ENCODE results near the gene JAG2.

The JAG2 gene

GRCh38 chr14:105178868-105179140 lies 10.2 kb upstream of the JAG2 start:
- Histone ChIP-seq H3K27ac (ENCODE audit: low read depth, low read length, poor library complexity, severe bottlenecking) (no peak overlapping the region), H3K27me3 (ENCODE audit: insufficient read depth, low read length) (peaks cover 10% of the 10 kb centered on the region; the same call in 1 of the 2 replicates), H3K36me3 (ENCODE audit: insufficient read depth, low read length) (no peaks in the 10 kb centered on the region), H3F3A (ENCODE audit: insufficient read depth, low read length) (no peaks in the 10 kb centered on the region), H3K4me3 (ENCODE audit: low read depth, low read length, poor library complexity, severe bottlenecking) (no peak overlapping the region), H3K4me2 (ENCODE audit: low read length) (no peak overlapping the region), H2AFZ (ENCODE audit: low read length) (no peak overlapping the region), H4K20me1 (ENCODE audit: insufficient read depth, low read length) (no peaks in the 10 kb centered on the region), H3K9me3 (ENCODE audit: low read length) (no peaks in the 10 kb centered on the region), H3K4me1 (ENCODE audit: insufficient read depth, low read length, severe bottlenecking) (peaks cover 18% of the 10 kb centered on the region), H3K9me2 (ENCODE audit: low read depth, low read length) (no peaks in the 10 kb centered on the region), H3K79me2 (ENCODE audit: insufficient read depth, low read length) (no peaks in the 10 kb centered on the region), H3K9ac (ENCODE audit: low read length) (no peak overlapping the region)
- TF ChIP-seq CTCF (IDR thresholded peaks at IDR 0.05; ENCODE audit: low read length): no peak
- TF ChIP-seq EZH2 (IDR thresholded peaks at IDR 0.05; ENCODE audit: borderline replicate concordance, low read length): no peak

- H3K4me2 ChIP-seq (ENCODE audit: low read length): no peak overlapping the region
- H3K9ac ChIP-seq (ENCODE audit: low read length): no peak overlapping the region
- peaks cover 10% of the 10 kb centered on the region; the same call in 1 of the 2 replicates for H3K27me3 ChIP-seq (ENCODE audit: insufficient read depth, low read length)
- no peaks in the 10 kb centered on the region for H3K9me2 ChIP-seq (ENCODE audit: low read depth, low read length)
- no peaks in the 10 kb centered on the region for H4K20me1 ChIP-seq (ENCODE audit: insufficient read depth, low read length)
- H3K27ac ChIP-seq (ENCODE audit: low read depth, low read length, poor library complexity, severe bottlenecking): no peak overlapping the region
- H3K4me3 ChIP-seq (ENCODE audit: low read depth, low read length, poor library complexity, severe bottlenecking): no peak overlapping the region
- H3K9me3 ChIP-seq (ENCODE audit: low read length): no peaks in the 10 kb centered on the region
- no peak overlapping the region for H2AFZ ChIP-seq (ENCODE audit: low read length)
- TF ChIP-seq EZH2 (IDR thresholded peaks at IDR 0.05; ENCODE audit: borderline replicate concordance, low read length): no peak
- peak; percentile 25; the same call in 1 of the 2 replicates for TF ChIP-seq CTCF (IDR thresholded peaks at IDR 0.05; ENCODE audit: low read length)
- peaks cover 18% of the 10 kb centered on the region for H3K4me1 ChIP-seq (ENCODE audit: insufficient read depth, low read length, severe bottlenecking)
- H3F3A ChIP-seq (ENCODE audit: insufficient read depth, low read length): no peaks in the 10 kb centered on the region
- no peaks in the 10 kb centered on the region for H3K79me2 ChIP-seq (ENCODE audit: insufficient read depth, low read length)
- no peaks in the 10 kb centered on the region for H3K36me3 ChIP-seq (ENCODE audit: insufficient read depth, low read length)
Observed at GRCh38 chr14:105178069-105178867, 9.7 kb upstream of the JAG2 start.

GRCh38 chr14:105177082-105177481 lies 8.5 kb upstream of the JAG2 start:
- Histone ChIP-seq H3K4me1 (ENCODE audit: insufficient read depth, low read length, severe bottlenecking) (peaks cover 18% of the 10 kb centered on the region), H3K4me2 (ENCODE audit: low read length) (no peak overlapping the region), H2AFZ (ENCODE audit: low read length) (no peak overlapping the region), H4K20me1 (ENCODE audit: insufficient read depth, low read length) (no peaks in the 10 kb centered on the region), H3K36me3 (ENCODE audit: insufficient read depth, low read length) (no peaks in the 10 kb centered on the region), H3K9ac (ENCODE audit: low read length) (no peak overlapping the region), H3F3A (ENCODE audit: insufficient read depth, low read length) (no peaks in the 10 kb centered on the region), H3K9me3 (ENCODE audit: low read length) (no peaks in the 10 kb centered on the region), H3K9me2 (ENCODE audit: low read depth, low read length) (no peaks in the 10 kb centered on the region), H3K79me2 (ENCODE audit: insufficient read depth, low read length) (no peaks in the 10 kb centered on the region), H3K27me3 (ENCODE audit: insufficient read depth, low read length) (peaks cover 10% of the 10 kb centered on the region; the same call in 1 of the 2 replicates), H3K4me3 (ENCODE audit: low read depth, low read length, poor library complexity, severe bottlenecking) (no peak overlapping the region), H3K27ac (ENCODE audit: low read depth, low read length, poor library complexity, severe bottlenecking) (no peak overlapping the region)
- TF ChIP-seq CTCF (IDR thresholded peaks at IDR 0.05; ENCODE audit: low read length) (no peak), EZH2 (IDR thresholded peaks at IDR 0.05; ENCODE audit: borderline replicate concordance, low read length) (no peak)
